ENCODE data around the gene PSTPIP1. TPM values are rescaled to one million over a fixed set of nuclear protein-coding genes. Genes with fewer than 3 reads are reported as not detected.

PSTPIP1 gene
- total and polyA plus RNA-seq, 2 experiments from 2014 or later = 0.80 to 3.7 TPM

- no peaks in the 10 kb centered on the region for H4K20me1 ChIP-seq (replicated peaks; ENCODE audit: insufficient read depth)
These were observed 18.8 kb downstream of the PSTPIP1 start for GRCh38 chr15:77013776-77014131.

More at GRCh38 chr15:77013776-77014131, 18.8 kb downstream of the PSTPIP1 start:
- H3K27ac ChIP-seq (ENCODE audit: low read depth) = no peak overlapping the region
- H3K36me3 ChIP-seq (ENCODE audit: insufficient read depth) = no peaks in the 10 kb centered on the region
- H3F3A ChIP-seq (replicated peaks; ENCODE audit: low read depth) = no peaks in the 10 kb centered on the region
- no peaks in the 10 kb centered on the region; the same call in 2 of the 3 replicates for H3K4me1 Mint-ChIP-seq
- peaks cover 10% of the 10 kb centered on the region for H3K27me3 Mint-ChIP-seq (ENCODE audit: insufficient read depth, low read depth, poor library complexity)
- ATAC-seq = no peak; the same call in 2 of the 3 replicates
- no peaks in the 10 kb centered on the region for H3K36me3 Mint-ChIP-seq (ENCODE audit: low read depth)
- no peaks in the 10 kb centered on the region for H3K79me2 ChIP-seq (replicated peaks; ENCODE audit: insufficient read depth)
- no peaks in the 10 kb centered on the region for H3K27me3 ChIP-seq (ENCODE audit: insufficient read depth)
- H3K27ac Mint-ChIP-seq = no peak overlapping the region
- H3K4me2 ChIP-seq = no peak overlapping the region
- H3K4me3 ChIP-seq = no peak overlapping the region
- TF ChIP-seq NANOG (IDR thresholded peaks at IDR 0.05; ENCODE audit: borderline replicate concordance) (no peak), ETS1 (IDR thresholded peaks at IDR 0.05) (no peak), ZNF462 (CRISPR knock-in tag; IDR thresholded peaks at IDR 0.05) (no peak), ZNF331 (CRISPR knock-in tag; IDR thresholded peaks at IDR 0.05; ENCODE audit: low read depth) (no peak), CTCF (conservative IDR thresholded peaks at IDR 0.05; ENCODE audit: low read depth in 2 of 2) (no peak), STAT1 (IDR thresholded peaks at IDR 0.05; ENCODE audit: unreplicated experiment) (no peak)
- H3K4me1 ChIP-seq (ENCODE audit: insufficient read depth) = no peaks in the 10 kb centered on the region
- no peaks in the 10 kb centered on the region for H3K9me3 Mint-ChIP-seq
- H2AFZ ChIP-seq = no peak overlapping the region
- H3K9me2 ChIP-seq (ENCODE audit: insufficient read depth) = no peaks in the 10 kb centered on the region
- DNase-seq (ENCODE audit: low spot score) = no peak
- H3K4me3 Mint-ChIP-seq = no peak overlapping the region
